ENCODE measurements around the gene ZNF79. TPM values are rescaled to one million over a fixed set of nuclear protein-coding genes. Genes with fewer than 3 reads are reported as not detected.

The ZNF79 gene
- total and polyA plus RNA-seq, 2 experiments from 2014 or later = 4.6 to 8.2 TPM

DNA sequence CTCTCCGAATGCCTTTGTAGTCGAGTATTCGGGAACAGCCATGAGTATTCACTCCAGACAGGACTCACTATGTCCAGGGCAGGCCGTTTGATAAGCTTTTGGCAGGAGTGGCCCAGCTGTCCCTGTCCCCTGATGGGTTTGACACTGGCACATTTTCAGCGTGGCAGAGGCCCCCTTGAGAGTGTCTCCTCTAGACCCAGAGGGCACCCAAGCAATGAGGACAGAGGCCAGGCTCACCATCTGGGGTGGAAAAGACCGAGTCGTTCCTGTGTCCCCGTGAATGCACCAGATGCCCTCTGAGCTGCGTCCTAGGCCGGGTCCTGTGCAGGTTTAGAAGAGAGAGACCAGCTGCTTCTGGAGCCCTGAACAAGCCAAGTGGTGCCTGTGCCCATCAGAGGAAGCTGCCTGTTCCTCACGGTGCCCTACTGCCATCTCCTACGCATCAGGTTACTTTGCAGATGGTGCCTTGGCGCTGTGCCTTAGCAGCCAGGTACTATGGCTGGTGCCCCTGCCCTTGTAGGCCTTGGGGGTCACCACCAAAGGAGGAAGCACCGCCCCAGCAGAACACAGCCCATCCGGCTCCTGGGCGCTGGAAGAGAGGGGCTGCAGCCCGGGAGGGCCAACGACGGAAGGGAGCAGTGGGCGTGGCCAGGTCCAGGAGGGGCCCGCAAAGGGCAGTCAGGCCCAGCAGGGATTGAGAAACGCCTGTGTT, 69.6 kb downstream of the ZNF79 start:
- peaks cover 6% of the 10 kb centered on the region for H3K36me3 ChIP-seq
- no peak overlapping the region for H3K27ac ChIP-seq
- no peak for DNase-seq (ENCODE audit: low read depth in 1 of 2, low spot score in 1 of 2)
- H3K4me1 ChIP-seq (ENCODE audit: low read depth) = no peaks in the 10 kb centered on the region
- no peaks in the 10 kb centered on the region for H3K9me3 ChIP-seq (ENCODE audit: low read depth)
- no peaks in the 10 kb centered on the region for H3K27me3 ChIP-seq
- no peak overlapping the region for H3K4me3 ChIP-seq
- no peak for TF ChIP-seq CTCF (IDR thresholded peaks at IDR 0.05; ENCODE audit: low read depth, low read length)

DNA sequence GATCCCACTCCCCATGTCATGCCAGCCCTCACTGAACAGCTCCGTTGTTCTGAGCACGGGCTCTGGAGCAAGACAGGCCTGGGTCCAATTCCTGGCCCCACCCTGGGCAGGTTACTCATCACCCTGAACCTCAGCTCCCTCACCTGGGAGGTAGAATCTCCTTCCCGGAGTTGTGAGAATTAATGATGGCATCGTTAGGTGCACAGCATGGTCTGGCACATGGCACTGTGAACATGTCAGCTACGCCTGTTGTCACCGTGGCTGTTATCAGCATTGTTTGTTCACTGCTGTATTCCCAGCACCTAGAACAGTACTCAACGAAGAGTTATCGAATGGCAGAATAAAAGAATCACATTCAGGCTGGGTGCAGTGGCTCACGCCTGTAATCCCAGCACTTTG, 70.1 kb downstream of the ZNF79 start:
- Histone ChIP-seq H3K9me3 (ENCODE audit: low read depth) (no peaks in the 10 kb centered on the region), H3K36me3 (peaks cover 6% of the 10 kb centered on the region), H3K27me3 (no peaks in the 10 kb centered on the region), H3K4me3 (no peak overlapping the region), H3K27ac (no peak overlapping the region), H3K4me1 (ENCODE audit: low read depth) (no peaks in the 10 kb centered on the region)
- no peak for TF ChIP-seq CTCF (IDR thresholded peaks at IDR 0.05; ENCODE audit: low read depth, low read length)
- no peak for DNase-seq (ENCODE audit: low read depth in 1 of 2, low spot score in 1 of 2)

Other genes starting within 250 kb of the ZNF79 start
- 27.4 and 34.2 TPM in 2 replicates for gene GARNL3, start 159.6 kb upstream of the ZNF79 start, total RNA-seq
- 24.8 and 35.6 TPM in 2 replicates for gene GARNL3, start 159.6 kb upstream of the ZNF79 start, polyA plus RNA-seq
- gene SLC2A8, start 27.2 kb upstream of the ZNF79 start, total RNA-seq = 45.1 and 45.3 TPM in 2 replicates
- 54.2 and 62.2 TPM in 2 replicates for gene SLC2A8, start 27.2 kb upstream of the ZNF79 start, polyA plus RNA-seq
- 1,318 and 1,367 TPM in 2 replicates for gene RPL12, start 27.0 kb downstream of the ZNF79 start, total RNA-seq
- 335 and 434 TPM in 2 replicates for gene RPL12, start 27.0 kb downstream of the ZNF79 start, polyA plus RNA-seq
- 32.6 and 39.4 TPM in 2 replicates for gene LRSAM1, start 27.1 kb downstream of the ZNF79 start, total RNA-seq
- gene LRSAM1, start 27.1 kb downstream of the ZNF79 start, polyA plus RNA-seq = 37.1 and 39.7 TPM in 2 replicates
- 19.8 and 95.5 TPM in 2 replicates for gene STXBP1, start 187.9 kb downstream of the ZNF79 start, total RNA-seq
- gene STXBP1, start 187.9 kb downstream of the ZNF79 start, polyA plus RNA-seq = 26.0 and 27.0 TPM in 2 replicates